DND-41 (cell line): Measurements from ENCODE around the gene STT3B.

ENCODE experiments used
- ATAC-seq: fragments of 200-7000 bp; cut with Tn5 transposase; 3 replicates; pipeline ENCODE4 v1.9.1; 2021; ENCODE audit warnings: low read depth; ENCODE audit not compliant: insufficient read depth
- DNase-seq: peaks from one replicate; pipeline ENCODE4 v3.0.0-alpha.2; 2020
- H2AFZ ChIP-seq: 2 replicates; pipeline ENCODE4 v1.6.0; 2012; ENCODE audit warnings: low read depth, low read length
- H3K27ac ChIP-seq: 2 replicates; pipeline ENCODE4 v1.5.1; 2012; ENCODE audit warnings: low read length, inconsistent platforms
- H3K27me3 ChIP-seq: fragments of 200-600 bp; sonication (generic); 2 replicates; pipeline ENCODE4 v1.6.0; 2012; ENCODE audit warnings: low read length, mild to moderate bottlenecking, inconsistent platforms; ENCODE audit not compliant: insufficient read depth, poor library complexity
- H3K36me3 ChIP-seq: 2 replicates; pipeline ENCODE4 v1.5.1; 2012; ENCODE audit warnings: low read length, inconsistent platforms; ENCODE audit not compliant: insufficient read depth
- H3K4me1 ChIP-seq: 2 replicates; pipeline ENCODE4 v1.5.1; 2012; ENCODE audit warnings: mild to moderate bottlenecking, low read length; ENCODE audit not compliant: insufficient read depth
- H3K4me2 ChIP-seq: 2 replicates; pipeline ENCODE4 v1.6.0; 2012; ENCODE audit warnings: mild to moderate bottlenecking, moderate library complexity, low read length, inconsistent platforms; ENCODE audit not compliant: insufficient read depth
- H3K4me3 ChIP-seq, 2 experiments: fragments of 200-600 bp in 1 of 2; shearing (Covaris generic) in 1 of 2; 2 replicates each; pipeline ENCODE4 v1.5.1; 2012 to 2016; ENCODE audit warnings: inconsistent platforms in 2 of 2, low read length in 2 of 2, mild to moderate bottlenecking in 2 of 2, low read depth in 1 of 2, moderate library complexity in 1 of 2
- H3K79me2 ChIP-seq: 2 replicates; pipeline ENCODE4 v1.6.0; 2012; ENCODE audit warnings: low read length, inconsistent platforms; ENCODE audit not compliant: insufficient read depth
- H3K9ac ChIP-seq: 2 replicates; pipeline ENCODE4 v1.6.0; 2012; ENCODE audit warnings: low read depth, mild to moderate bottlenecking, inconsistent platforms, low read length, moderate library complexity
- H3K9me3 ChIP-seq: 2 replicates; pipeline ENCODE4 v1.5.1; 2012; ENCODE audit warnings: low read length, moderate library complexity, mild to moderate bottlenecking, inconsistent platforms; ENCODE audit not compliant: insufficient read depth, severe bottlenecking
- H4K20me1 ChIP-seq: 2 replicates; pipeline ENCODE4 v1.6.0; 2012; ENCODE audit warnings: low read length; ENCODE audit not compliant: insufficient read depth
- EZH2 ChIP-seq: IDR thresholded peaks from 3 replicates; pipeline ENCODE4 v1.6.1; 2012; ENCODE audit warnings: borderline replicate concordance, low read depth, mild to moderate bottlenecking, moderate library complexity, low read length, inconsistent platforms; ENCODE audit not compliant: severe bottlenecking
- TF ChIP-seq, protein P1 (sequence below): IDR thresholded peaks from 2 replicates; pipeline ENCODE4 v1.5.1; 2012; ENCODE audit warnings: borderline replicate concordance, low read length, moderate library complexity, mild to moderate bottlenecking; ENCODE audit not compliant: poor library complexity, severe bottlenecking; ENCODE audit errors: extremely low read depth

The STT3B gene

DNA sequence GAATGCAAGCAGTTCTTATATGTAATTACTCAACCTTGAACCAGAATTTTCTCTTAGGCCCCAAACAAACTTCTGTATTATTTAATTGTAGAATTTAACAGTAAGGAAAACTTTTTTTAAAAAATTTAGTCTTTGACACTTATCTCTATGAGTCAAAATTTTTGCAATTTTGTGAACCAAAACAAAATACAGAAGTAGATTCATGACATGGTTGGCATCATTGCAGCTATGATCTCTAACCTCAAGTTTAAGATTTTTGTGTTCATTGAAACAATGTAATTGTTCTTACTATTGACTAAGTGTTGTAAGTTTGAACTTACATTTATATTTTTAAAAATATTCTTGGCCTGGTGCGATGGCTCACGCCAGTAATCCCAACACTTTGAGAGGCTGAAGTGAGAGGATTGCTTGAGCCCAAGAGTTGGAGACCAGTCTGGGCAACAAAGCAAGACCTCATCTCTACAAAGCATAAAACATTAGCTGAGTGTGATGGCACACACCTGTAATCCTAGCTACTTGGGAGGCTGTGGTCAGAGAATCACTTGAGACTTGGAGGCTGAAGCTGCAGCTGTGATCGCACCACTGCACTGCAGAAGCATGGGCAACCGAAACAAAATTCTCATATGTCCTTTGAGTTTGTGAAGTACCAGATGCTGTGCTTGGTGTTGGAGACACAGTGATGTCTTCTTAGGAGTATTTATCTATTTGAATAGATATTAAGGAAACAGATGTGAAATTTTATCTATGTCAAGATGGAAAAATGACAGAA, 39.7 kb downstream of the STT3B start:
- Histone ChIP-seq H3K4me3 (no peak overlapping the region), H3K4me1 (peaks cover 30% of the 10 kb centered on the region), H3K9me3 (no peaks in the 10 kb centered on the region), H3K4me2 (no peak overlapping the region), H3K27ac (0 out of 2 replicates have a peak overlapping the region, but pooled peaks have one; percentile 14), H3K27me3 (no peaks in the 10 kb centered on the region), H4K20me1 (peaks cover 81% of the 10 kb centered on the region), H3K9ac (no peak overlapping the region), H3K79me2 (peaks cover 97% of the 10 kb centered on the region), H3K36me3 (peaks cover 21% of the 10 kb centered on the region; the same call in 1 of the 2 replicates), H2AFZ (no peak overlapping the region)
- peak; percentile 56 for ATAC-seq
- DNase-seq, result peak; percentile 17
- TF ChIP-seq, protein P1, sequence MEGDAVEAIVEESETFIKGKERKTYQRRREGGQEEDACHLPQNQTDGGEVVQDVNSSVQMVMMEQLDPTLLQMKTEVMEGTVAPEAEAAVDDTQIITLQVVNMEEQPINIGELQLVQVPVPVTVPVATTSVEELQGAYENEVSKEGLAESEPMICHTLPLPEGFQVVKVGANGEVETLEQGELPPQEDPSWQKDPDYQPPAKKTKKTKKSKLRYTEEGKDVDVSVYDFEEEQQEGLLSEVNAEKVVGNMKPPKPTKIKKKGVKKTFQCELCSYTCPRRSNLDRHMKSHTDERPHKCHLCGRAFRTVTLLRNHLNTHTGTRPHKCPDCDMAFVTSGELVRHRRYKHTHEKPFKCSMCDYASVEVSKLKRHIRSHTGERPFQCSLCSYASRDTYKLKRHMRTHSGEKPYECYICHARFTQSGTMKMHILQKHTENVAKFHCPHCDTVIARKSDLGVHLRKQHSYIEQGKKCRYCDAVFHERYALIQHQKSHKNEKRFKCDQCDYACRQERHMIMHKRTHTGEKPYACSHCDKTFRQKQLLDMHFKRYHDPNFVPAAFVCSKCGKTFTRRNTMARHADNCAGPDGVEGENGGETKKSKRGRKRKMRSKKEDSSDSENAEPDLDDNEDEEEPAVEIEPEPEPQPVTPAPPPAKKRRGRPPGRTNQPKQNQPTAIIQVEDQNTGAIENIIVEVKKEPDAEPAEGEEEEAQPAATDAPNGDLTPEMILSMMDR, result no peak
- no peak for TF ChIP-seq EZH2

DNA sequence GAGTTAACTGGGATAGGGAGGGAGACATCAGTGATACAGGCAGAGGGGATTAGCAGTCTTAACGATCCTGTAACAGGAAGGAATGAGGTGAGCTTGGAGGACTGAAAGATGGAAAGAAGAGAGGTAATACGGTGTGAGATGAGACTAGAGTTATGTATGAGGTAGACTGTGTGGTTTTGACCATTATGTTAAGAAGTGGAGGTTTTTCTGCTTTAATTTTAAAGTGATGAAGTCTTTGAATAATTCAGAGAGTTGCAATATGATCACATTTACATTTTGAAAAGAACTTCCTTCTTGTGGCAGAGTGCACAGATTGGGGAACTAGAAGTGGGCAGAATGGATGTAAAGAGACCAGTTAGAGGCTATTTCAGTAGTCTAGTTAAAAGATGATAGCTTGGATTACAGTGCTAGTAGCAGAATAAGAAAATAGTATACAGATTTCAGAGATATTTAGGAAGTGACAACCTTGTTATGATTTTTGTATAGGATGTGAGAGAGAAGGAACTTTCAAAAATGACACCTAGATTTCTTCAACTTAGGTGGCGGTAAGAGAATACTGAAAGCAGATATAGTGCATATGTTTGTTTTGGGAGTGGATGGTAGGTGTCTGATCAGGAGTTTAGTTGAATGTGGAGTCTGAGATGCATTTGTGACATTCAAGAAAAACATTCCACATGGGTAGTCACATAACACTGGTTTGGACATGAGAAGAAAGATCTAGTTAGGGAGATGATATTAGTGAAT, 40.5 kb downstream of the STT3B start:
- Histone ChIP-seq H3K9ac (no peak overlapping the region), H3K27ac (0 out of 2 replicates have a peak overlapping the region, but pooled peaks have one; percentile 14), H3K36me3 (peaks cover 29% of the 10 kb centered on the region; the same call in 1 of the 2 replicates), H2AFZ (no peak overlapping the region), H3K4me2 (no peak overlapping the region), H3K79me2 (peaks cover 97% of the 10 kb centered on the region), H3K4me3 (no peak overlapping the region), H3K9me3 (no peaks in the 10 kb centered on the region), H3K4me1 (peaks cover 26% of the 10 kb centered on the region), H3K27me3 (no peaks in the 10 kb centered on the region), H4K20me1 (peaks cover 81% of the 10 kb centered on the region)
- ATAC-seq (no peak), DNase-seq (no peak)
- TF ChIP-seq EZH2, result no peak
- TF ChIP-seq, protein P1, result no peak

DNA sequence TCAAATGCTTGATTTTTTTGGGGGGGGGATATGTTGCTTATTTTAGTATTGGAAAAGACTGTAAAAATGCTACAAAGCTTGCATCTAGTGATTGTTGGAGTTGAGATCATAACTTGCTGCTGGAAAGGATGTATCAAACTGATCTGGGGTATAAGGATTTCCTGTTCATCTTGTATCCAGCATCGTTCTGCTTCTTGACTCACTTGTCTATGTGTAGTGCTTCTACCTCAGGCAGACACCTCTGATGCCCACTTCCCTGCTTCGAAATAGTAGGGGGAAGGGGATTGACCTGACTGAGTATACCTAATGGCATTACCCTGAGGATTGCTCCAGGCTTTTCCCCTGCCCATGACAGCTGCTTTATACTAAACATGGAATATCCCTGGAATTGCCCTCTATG, 42.7 kb downstream of the STT3B start:
- peaks cover 25% of the 10 kb centered on the region for H3K4me1 ChIP-seq
- DNase-seq (no peak), ATAC-seq (peak; percentile 74)
- H3K9ac ChIP-seq, result no peak overlapping the region
- H3K9me3 ChIP-seq, result no peaks in the 10 kb centered on the region
- peaks cover 51% of the 10 kb centered on the region for H3K36me3 ChIP-seq
- no peak overlapping the region for H3K4me2 ChIP-seq
- no peak overlapping the region for H2AFZ ChIP-seq
- TF ChIP-seq EZH2, result no peak
- TF ChIP-seq, protein P1, result no peak
- H4K20me1 ChIP-seq, result peaks cover 69% of the 10 kb centered on the region
- no peak overlapping the region for H3K4me3 ChIP-seq
- peak overlapping the region; percentile 41; the same call in 1 of the 2 replicates for H3K27ac ChIP-seq
- H3K79me2 ChIP-seq, result peaks cover 97% of the 10 kb centered on the region
- H3K27me3 ChIP-seq, result no peaks in the 10 kb centered on the region
